DOHH2 (cell line): ENCODE results near the gene GDF7.

Experiments
- H3F3A ChIP-seq: fragments of 200-600 bp; sonication (generic), shearing (Covaris generic); 2 replicates; pipeline ENCODE4 v1.6.0; 2016; ENCODE audit warnings: antibody characterized with exemption, mild to moderate bottlenecking; ENCODE audit not compliant: control insufficient read depth, insufficient read depth
- H3K27ac ChIP-seq: fragments of 200-600 bp; sonication (generic); 2 replicates; pipeline ENCODE4 v1.5.1; 2014; ENCODE audit warnings: low read depth, mild to moderate bottlenecking, low read length, moderate library complexity
- H3K27me3 ChIP-seq: fragments of 200-600 bp; sonication (generic); 2 replicates; pipeline ENCODE4 v1.6.1; 2014; ENCODE audit warnings: mild to moderate bottlenecking, low read length, mixed read lengths; ENCODE audit not compliant: control insufficient read depth
- H3K36me3 ChIP-seq: fragments of 200-600 bp; sonication (generic); 2 replicates; pipeline ENCODE4 v1.6.1; 2014; ENCODE audit warnings: mild to moderate bottlenecking, low read length, moderate library complexity, mixed read lengths; ENCODE audit not compliant: control insufficient read depth
- H3K4me1 ChIP-seq: fragments of 200-600 bp; sonication (generic); 2 replicates; pipeline ENCODE4 v1.6.1; 2014; ENCODE audit warnings: mild to moderate bottlenecking, low read length, mixed read lengths; ENCODE audit not compliant: control insufficient read depth
- H3K4me2 ChIP-seq: fragments of 200-600 bp; sonication (generic); 2 replicates; pipeline ENCODE4 v1.6.0; 2014; ENCODE audit warnings: mild to moderate bottlenecking, low read length, moderate library complexity
- H3K4me3 ChIP-seq: fragments of 200-600 bp; sonication (generic); 2 replicates; pipeline ENCODE4 v1.5.1; 2014; ENCODE audit warnings: mild to moderate bottlenecking, low read length, mixed read lengths
- H3K79me2 ChIP-seq: fragments of 200-600 bp; sonication (generic); 2 replicates; pipeline ENCODE4 v1.6.1; 2014; ENCODE audit warnings: mild to moderate bottlenecking, low read length, mixed read lengths; ENCODE audit not compliant: control insufficient read depth
- H3K9me2 ChIP-seq: fragments of 200-600 bp; sonication (generic); replicated peaks from 2 replicates; pipeline ENCODE4 v1.6.1; 2014; ENCODE audit warnings: mild to moderate bottlenecking, low read length, mixed read lengths; ENCODE audit not compliant: control insufficient read depth
- H3K9me3 ChIP-seq: fragments of 200-600 bp; sonication (generic); 2 replicates; pipeline ENCODE4 v1.6.1; 2014; ENCODE audit warnings: antibody characterized with exemption, low read length, mixed read lengths; ENCODE audit not compliant: control insufficient read depth, insufficient read depth
- H4K20me1 ChIP-seq: fragments of 200-600 bp; sonication (generic); 2 replicates; pipeline ENCODE4 v1.6.0; 2014; ENCODE audit warnings: low read depth, mild to moderate bottlenecking, antibody characterized with exemption, low read length, moderate library complexity; ENCODE audit not compliant: control insufficient read depth, insufficient read depth
- EZH2phosphoT487 ChIP-seq: fragments of 200-600 bp; sonication (generic); IDR thresholded peaks from 2 replicates; pipeline ENCODE4 v1.6.1; 2017; ENCODE audit warnings: borderline replicate concordance, mild to moderate bottlenecking, antibody characterized with exemption, low read length, moderate library complexity, mixed read lengths
- TF ChIP-seq, protein P1 (sequence below): fragments of 200-600 bp; sonication (generic); IDR thresholded peaks from one replicate; pipeline ENCODE4 v1.5.1; 2014; ENCODE audit warnings: antibody characterized with exemption, mild to moderate bottlenecking, low read depth, low read length; ENCODE audit not compliant: poor library complexity, severe bottlenecking

The GDF7 gene

DNA sequence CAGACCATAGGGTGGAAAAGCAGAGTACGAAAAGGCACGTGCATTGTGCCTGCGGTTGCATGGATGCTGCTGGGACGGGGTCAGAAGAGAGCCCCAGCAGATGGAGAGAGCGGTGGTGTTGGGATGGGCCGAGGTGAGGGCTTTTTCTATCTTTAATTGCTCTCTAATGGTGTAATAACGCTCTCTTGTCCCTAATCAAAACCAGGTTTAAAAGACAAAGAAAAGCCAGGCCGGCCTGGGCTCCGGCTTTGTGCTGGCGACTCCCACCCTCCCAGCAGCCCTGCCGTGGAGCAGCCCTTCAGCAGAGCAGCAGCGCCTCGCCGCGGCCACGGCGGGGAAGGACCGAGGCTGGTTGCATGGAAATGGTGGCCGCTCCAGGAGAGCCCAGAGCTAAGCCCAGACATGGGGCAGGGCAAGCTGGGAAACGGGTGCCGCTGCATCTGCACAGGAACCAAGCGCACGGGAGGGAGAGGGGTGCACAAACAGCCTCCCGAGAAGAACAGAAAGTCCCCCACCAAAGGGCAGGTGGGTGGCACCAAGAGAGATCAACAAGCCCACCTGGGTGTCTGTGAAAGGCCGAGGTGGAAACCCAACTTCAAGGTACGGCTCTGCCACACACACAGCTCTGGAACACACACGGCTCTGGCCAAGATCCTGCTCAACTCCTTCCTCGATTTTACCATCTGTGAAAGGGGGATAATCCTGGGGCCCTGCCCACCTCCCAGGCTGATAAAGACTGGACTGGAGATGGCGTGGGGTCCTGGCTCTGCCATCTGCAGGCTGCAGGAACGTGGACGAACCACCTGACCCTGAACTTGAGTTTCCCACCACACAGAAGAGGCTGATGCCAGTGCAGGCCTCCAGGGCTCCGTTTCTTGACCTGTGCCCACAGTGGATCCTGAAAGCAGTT, 31.0 kb upstream of the GDF7 start:
- no peaks in the 10 kb centered on the region for H3F3A ChIP-seq
- no peak overlapping the region for H3K4me2 ChIP-seq
- TF ChIP-seq, protein P1, sequence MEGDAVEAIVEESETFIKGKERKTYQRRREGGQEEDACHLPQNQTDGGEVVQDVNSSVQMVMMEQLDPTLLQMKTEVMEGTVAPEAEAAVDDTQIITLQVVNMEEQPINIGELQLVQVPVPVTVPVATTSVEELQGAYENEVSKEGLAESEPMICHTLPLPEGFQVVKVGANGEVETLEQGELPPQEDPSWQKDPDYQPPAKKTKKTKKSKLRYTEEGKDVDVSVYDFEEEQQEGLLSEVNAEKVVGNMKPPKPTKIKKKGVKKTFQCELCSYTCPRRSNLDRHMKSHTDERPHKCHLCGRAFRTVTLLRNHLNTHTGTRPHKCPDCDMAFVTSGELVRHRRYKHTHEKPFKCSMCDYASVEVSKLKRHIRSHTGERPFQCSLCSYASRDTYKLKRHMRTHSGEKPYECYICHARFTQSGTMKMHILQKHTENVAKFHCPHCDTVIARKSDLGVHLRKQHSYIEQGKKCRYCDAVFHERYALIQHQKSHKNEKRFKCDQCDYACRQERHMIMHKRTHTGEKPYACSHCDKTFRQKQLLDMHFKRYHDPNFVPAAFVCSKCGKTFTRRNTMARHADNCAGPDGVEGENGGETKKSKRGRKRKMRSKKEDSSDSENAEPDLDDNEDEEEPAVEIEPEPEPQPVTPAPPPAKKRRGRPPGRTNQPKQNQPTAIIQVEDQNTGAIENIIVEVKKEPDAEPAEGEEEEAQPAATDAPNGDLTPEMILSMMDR, result peak; percentile 91
- TF ChIP-seq EZH2phosphoT487, result no peak

DNA sequence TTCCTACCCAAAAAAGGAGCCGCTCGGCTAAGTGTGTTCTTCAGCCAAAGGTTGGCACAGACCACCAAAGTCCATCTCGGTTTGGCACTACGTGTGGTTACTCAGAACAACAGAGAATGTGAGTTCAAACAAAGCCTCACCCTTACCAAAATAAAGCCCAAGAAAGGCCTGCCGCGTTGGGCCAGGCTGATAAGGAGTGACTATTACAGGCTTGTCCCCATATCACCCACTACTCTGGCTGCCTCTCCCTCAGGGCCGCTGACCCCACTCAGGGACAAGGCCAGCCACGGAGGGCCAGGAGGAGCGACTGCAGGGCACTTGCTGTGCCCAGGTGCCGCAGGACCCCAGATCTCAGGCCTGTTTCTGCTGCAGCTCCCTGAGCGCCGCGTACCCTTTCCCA, 29.8 kb upstream of the GDF7 start:
- no peak for TF ChIP-seq EZH2phosphoT487
- TF ChIP-seq, protein P1, result no peak
- Histone ChIP-seq H3K27me3 (no peaks in the 10 kb centered on the region), H3K9me3 (no peaks in the 10 kb centered on the region)

More for the DNA sequence above, 31.0 kb upstream of the GDF7 start:
- H3K27me3 ChIP-seq, result no peaks in the 10 kb centered on the region
- H3K36me3 ChIP-seq, result no peaks in the 10 kb centered on the region
- H3K4me1 ChIP-seq, result peaks cover 23% of the 10 kb centered on the region
- H4K20me1 ChIP-seq, result no peaks in the 10 kb centered on the region
- H3K79me2 ChIP-seq, result no peaks in the 10 kb centered on the region
- no peaks in the 10 kb centered on the region for H3K9me3 ChIP-seq
- H3K27ac ChIP-seq, result no peak overlapping the region
- H3K9me2 ChIP-seq, result no peaks in the 10 kb centered on the region
- no peak overlapping the region for H3K4me3 ChIP-seq

DNA sequence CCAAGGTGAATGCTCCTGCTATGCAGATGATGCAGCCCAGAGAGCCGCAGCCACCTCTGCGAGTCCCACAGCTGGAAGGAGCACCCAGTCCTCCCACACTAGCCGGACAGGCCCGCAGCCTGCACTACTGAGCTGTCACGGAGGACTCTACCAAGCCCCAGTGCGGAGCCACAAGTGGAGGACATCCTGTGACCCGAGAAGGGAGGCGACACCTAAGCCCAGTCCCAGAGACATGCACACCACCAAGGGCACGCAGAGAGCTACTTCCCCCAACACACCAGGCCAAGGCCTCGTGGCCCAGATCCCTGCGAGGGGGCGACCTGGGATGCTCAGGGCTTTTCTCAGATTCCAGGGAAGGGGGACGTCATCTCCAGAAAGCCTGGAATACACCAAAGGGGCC, 28.9 kb upstream of the GDF7 start:
- no peaks in the 10 kb centered on the region for H3K9me3 ChIP-seq
- no peaks in the 10 kb centered on the region for H3K27me3 ChIP-seq
- H3K36me3 ChIP-seq, result no peaks in the 10 kb centered on the region
- no peaks in the 10 kb centered on the region for H3K9me2 ChIP-seq
- no peak overlapping the region for H3K4me3 ChIP-seq
- no peaks in the 10 kb centered on the region for H4K20me1 ChIP-seq
- H3K4me2 ChIP-seq, result no peak overlapping the region
- H3F3A ChIP-seq, result no peaks in the 10 kb centered on the region
- H3K4me1 ChIP-seq, result peaks cover 13% of the 10 kb centered on the region
- H3K79me2 ChIP-seq, result no peaks in the 10 kb centered on the region
- TF ChIP-seq, protein P1, result no peak
- TF ChIP-seq EZH2phosphoT487, result no peak
- no peak overlapping the region for H3K27ac ChIP-seq

More for the DNA sequence above, 29.8 kb upstream of the GDF7 start:
- Histone ChIP-seq H3K4me3 (no peak overlapping the region), H4K20me1 (no peaks in the 10 kb centered on the region), H3K4me1 (peaks cover 22% of the 10 kb centered on the region), H3K79me2 (no peaks in the 10 kb centered on the region), H3F3A (no peaks in the 10 kb centered on the region), H3K36me3 (no peaks in the 10 kb centered on the region), H3K9me2 (no peaks in the 10 kb centered on the region), H3K27ac (no peak overlapping the region), H3K4me2 (no peak overlapping the region)
